GM19438 (cell line): ENCODE measurements around the gene ECE1.

ENCODE experiments used
- ATAC-seq: cut with Tn5 transposase; IDR thresholded peaks from one replicate; pipeline ENCODE4 v1.9.1; 2021; ENCODE audit warnings: low read depth; ENCODE audit not compliant: unreplicated experiment

The ECE1 gene

DNA sequence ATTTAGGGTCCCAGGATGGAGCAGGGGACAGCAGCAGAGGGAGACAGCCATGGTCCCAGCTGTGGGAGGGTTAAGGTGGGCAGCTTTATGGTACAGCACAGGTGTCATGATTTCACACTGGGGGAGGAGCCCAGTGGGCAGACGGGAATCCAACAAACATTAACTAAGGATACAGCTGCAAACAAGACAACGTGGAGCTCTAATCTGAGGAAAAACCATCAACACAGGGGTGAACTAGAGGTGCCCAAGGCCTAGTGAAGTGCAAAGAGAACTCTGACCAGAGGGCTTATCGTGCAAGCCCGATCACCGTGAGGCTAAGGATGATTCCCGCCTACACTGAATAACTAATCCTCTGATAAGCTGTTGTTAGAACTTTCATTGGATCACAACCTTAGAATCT is 18.7 kb downstream of the ECE1 start:
- no peak for ATAC-seq

DNA sequence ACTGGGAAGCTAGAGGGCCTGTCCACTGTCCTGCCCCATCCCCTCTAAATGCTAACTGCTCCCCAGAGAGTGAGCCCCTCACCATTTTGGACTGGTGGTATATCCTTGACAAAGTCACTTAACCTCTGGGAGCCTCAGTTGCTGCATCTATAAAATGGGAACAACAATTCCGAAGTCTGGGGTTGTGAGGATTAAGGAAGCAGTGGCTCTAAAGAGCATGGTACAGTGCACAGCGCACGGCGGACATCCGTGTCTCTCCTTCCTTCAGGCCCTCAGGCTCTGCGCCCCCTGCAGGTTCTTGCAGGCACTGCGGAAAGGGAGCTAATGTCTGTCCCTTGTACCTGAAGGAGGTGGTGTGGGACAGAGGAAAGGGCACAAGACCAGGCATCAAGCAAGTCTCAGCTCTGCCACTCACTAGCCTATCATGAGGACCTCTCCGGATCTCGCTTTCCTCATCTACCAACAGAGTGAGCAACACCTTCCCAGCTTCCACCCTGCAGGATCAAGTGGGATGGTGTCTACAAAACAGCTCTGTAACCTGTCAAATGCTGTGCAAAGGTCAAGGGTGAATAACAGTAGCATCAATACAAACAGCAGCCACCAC is 20.1 kb downstream of the ECE1 start:
- ATAC-seq = no peak

DNA sequence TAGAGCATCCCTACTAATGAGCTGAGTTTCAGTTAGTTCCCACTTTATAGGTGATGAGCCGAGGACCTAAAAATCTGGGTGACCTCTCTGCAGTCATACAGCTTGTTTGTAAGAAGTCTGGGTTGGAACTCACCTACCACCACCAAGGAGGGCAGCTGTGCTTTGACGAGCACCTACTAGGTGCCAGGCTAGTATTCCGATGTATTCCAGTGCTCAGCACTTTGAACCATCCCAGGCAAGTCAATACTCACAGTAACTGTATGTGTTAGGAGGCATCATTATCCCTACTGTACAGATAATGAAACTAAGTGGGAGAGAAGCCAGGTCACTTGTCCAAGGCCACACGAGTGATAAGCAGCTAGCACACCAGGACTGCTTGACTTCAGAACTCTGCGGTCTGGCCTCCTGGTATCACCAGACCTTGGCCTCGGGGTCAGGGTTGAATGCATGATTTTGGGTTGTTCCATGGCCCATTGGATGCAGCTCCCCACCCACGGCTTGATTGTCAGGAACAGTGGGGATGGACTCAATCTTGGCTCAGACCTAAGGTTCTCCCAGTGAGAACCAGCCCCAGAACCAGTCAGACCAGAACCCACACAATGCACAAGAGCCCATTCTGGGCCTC is 20.7 kb downstream of the ECE1 start:
- ATAC-seq = no peak

DNA sequence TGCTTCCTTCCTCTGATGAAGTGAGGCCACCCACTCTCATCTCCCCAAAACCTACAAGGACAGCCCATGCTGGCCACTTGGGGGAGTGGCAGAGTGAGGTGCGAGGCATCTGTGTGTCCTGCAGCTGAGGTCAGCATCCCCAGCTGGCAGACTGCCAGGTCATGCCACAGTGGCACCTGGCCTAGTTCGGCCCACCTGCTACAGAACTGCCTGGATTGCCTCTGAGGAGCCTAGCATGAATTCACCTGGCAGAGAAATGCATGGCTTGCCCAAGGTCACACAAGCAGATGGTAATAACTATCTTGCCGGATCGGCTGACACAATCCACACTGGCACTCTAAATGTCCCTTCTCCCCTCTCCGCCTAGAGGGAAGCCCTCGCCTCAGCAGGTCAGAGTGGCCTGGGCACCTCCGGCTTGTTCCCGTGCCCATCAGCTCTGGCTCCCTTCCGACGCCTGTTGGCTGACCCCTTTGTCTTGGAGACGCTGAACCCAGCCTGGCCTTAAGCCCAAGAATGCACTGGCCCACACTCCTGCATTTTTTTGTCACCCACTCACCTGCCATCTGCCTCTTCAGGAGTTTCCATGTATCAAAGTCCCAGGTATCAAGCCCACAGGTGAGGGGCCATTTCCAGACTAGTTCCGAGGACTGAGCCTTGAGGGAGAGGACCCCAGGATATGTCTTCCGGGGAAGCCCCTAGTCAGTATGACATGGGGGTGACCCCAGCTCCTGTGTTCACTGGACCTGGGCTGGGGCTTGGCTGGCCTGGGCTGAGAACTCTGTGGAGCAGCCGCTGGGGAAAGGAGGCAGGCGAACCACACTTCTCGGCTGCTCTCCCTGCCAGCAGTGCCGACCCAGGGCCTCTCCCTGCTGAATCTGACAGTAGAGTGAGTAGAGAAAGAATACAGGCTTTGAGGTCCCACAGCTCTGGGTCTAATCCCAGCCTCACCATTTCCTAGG is 21.7 kb downstream of the ECE1 start:
- ATAC-seq = no peak

DNA sequence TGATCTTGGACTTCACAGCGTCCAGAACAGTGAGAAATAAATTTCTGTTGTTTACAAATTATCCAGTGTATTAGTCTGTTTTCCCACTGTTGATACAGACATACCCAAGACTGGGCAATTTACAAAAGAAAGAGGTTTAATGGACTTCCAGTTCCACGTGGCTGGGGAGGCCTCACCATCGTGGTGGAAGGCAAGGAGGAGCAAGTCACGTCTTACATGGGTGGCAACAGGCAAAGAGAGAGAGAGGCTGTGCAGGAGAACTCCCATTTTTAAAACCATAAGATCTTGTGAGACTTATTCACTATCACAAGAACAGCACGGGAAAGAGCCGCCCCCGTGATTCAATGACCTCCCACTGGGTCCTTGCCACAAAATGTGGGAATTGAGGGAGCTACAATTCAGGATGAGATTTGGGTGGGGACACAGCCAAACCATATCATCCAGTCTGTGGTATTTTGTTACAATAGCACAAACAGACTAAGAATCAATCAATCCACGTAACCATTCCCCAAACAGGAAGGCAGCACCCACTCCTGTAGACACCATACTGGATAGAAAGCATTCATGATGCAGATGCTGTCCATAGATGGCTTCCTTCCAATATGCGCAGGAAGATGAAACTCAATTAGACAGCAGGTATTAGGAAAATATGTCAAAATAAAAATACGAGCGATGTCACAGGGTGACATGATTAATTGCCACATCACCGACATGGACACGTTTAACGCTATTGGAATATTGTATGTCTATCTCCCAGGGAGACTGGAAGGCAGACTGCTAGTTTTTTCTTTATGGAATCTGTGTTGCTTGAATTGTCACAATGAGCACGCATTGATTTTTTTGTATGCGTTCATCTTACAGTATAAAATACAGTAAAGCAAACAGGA is 22.8 kb downstream of the ECE1 start:
- ATAC-seq = no peak

DNA sequence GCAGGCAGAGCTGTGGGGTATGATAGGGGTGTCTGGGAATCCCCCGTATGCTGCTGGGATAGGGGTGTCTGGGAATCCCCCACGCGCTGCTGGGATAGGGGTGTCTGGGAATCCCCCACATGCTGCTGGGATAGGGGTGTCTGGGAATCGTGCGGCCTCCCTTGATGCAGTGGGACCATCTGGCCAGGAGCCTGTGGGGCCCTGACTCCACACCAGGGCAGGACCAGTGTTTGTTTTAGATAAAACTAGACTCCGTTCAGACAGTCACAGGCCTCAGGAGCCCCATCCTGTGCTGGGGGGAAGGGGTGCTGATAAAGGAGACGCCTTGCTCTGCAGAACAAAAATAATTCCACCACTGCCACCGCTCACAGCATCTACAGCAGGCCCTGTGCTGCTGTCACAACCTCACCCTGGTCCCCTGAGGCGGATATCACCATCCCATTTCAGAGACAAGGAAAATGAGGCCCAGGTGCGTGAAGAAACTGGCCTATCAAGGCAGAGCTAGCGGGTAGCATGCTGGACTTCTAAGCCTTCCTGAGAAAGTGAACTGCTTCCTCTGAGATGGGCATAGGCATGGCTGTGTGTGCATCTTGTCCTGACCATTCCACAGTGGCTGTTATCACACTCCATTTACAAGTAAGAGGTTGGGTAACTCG is 24.0 kb downstream of the ECE1 start:
- no peak for ATAC-seq

DNA sequence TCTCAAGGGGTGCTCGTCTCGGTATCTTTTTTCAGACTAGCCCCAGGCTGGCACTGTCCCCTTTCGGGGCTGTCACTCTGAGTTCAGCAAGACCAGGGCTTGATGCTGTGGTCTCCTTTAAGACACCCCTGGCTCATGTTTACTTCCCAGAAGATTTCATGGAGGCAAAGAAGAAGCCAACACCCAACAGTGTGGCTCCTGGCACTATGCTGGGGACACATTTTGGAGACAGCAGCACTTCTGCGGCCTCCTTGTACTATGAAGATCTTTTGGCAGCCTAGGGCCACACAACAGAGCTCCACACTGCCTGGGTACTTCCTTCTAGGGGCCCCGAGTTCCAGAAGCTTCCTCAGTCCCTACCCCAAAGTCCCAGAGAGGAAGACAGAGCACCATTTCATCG is 24.6 kb downstream of the ECE1 start:
- ATAC-seq = no peak

DNA sequence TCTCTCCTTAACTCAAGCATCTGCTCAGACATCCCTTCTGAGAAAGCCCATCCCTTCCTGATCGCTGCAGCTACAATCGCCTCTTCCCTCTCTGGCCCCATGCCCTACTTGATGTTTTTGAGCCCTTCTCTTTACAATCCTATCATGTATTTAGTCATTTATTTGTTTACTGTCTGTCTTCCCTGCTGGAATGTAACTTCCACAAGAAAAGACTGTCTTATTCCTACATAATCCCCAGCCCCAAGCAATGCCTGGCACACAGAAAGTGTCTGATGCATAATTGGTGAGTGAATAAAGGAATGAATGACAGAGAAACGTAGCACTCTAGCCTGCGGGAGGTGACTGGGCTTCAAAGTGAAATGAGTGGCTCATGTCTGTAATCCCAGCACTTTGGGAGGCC is 25.4 kb downstream of the ECE1 start:
- ATAC-seq = no peak

DNA sequence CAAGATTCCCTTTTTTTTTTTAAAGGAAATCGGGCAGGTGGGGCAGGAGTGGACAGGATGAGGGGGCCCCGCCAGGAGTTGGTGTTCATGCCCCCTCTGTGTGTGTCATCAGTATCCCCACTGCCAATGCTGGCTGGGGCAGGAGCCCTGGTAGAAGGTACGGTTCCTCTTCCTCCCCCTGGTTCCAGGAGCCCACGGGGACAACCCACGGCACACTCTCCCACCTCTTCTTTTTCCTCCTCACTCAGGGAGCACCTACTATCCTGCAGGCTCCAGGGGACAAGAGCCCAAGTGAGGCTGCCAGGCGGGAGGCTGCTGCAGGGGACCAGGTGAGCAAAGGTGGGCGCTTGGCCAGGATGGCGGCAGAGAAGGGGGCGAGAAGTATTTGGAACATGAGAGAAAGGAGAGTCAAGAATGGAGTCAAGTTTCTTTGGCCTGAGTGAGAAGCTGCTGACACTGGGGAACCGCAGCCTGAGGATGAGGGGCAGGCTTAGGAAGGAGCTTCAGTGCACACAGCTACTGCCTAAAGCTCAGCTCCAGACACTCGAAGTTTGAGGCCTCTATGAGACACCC is 26.5 kb downstream of the ECE1 start:
- no peak for ATAC-seq

DNA sequence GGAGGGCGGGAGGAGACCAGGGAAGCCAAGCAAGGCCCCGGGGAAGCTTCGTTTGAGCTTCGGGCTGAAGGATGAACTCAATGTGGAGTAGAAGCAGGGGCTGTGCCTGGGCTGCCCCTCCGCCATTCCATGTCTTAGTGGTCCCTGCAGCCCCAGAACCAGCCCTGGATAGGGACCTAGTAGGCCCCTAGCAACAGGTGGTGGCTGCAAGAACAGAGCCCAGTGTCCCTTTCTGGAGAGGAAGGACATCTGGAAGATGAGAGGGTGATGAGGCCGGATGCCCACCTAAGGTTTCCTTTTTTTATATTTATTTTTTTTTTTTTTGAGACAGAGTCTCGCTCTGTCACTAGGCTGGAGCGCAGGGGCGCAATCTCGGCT is 27.2 kb downstream of the ECE1 start:
- no peak for ATAC-seq

DNA sequence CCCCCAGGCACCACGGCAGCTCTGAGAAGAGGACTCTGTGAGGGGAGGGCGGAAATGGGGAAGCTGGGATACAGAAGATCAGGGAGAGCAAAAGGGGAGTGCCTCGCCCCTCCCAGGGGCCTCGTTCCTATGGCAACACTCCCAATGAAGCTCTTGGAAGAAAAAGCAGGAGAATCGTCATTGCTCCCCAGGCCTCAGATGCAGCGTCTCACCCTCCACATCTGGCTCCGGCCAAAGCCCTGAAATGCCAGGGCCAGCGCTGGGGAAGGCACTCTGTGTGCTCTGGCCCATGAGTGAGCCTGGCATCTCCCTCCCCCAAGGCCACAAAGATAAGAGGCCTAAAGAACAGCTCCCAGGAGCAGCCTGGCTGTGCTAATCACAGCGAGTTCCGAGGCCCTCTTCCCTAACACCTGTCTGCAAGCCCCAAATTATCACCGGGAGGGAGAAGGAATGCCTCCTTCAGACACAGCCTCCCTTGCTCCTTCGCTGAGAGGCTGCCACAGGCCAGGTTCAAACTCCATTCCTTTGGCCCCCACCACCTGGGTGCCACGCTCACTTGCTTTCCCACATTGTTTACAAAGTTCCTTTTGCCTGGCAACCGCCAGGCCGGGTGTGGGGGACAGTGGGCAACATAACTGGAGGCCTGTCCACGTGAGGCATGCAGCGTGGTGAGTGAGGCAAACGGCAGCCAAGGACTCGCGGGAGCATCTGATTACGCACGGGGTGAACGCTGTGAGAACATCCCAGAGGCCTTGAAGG is 27.8 kb downstream of the ECE1 start:
- ATAC-seq = no peak

DNA sequence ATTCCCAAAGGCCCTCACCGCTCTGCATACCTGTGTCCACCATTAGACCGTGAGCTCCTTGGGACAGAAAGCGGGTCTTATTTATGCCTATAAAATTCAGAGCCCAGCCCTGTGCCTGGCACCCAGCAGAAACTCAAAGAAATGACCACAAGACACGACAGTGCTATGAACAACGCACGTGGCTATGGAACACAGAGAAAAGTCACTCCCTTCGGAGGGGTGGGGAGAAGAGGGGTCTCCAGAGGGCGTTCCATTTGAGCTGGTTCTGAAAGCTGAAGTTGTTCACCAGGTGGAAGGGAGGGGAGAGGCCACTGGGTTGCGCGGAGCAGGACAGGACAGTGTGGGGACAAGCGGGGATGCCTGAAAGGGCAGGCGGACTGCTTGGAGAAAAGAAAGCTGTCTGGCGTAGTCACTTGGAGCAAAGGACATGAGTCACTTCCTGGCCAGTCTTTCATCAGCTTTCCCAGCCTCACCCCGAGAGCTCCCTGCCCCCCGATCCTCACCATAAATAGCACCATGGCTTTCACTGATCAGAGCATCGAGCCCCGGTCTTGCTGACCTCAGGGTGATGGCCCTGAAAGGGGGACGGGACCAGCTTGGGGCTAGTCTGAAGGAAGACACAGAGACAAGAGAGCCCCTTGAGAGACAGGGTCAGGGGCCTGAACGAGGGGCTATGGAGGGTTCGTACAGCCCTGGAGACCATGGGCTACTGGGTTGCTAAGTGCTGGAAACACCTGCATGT is 28.5 kb downstream of the ECE1 start:
- ATAC-seq = no peak

DNA sequence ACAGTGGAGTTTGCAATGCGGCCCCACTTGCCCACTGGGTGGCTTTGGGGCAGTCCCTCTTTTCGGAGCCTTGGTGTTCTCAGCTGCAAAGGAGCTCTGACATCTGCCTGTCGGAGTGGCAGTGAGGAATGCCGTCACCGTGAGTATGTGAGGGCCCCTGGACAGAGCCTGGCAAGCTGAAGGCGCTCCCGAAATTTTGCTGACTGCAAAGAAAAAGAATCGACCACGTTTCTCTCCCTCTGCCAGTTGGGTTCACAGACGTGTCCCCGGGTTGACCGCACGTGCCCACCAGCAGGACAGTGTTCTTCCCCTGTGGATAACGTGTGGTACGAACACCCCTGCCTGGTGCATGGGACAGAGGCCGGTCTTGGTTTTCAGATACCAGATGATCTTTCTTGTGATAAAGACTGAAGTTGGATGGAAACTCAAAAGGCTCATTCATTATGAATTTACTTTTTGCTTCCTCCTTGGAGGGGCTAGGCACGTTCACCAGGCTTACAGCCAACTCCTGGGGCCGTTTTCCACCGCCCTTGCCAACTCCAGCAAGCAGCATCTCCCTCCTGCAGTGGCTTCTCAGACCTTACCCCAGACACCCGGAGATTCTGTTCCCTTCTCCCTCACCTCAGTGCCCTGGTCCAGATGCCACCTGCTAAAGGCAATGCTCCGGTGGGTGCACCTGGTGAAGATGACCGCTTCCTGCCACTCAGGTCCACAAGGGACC is 29.7 kb downstream of the ECE1 start:
- no peak for ATAC-seq

DNA sequence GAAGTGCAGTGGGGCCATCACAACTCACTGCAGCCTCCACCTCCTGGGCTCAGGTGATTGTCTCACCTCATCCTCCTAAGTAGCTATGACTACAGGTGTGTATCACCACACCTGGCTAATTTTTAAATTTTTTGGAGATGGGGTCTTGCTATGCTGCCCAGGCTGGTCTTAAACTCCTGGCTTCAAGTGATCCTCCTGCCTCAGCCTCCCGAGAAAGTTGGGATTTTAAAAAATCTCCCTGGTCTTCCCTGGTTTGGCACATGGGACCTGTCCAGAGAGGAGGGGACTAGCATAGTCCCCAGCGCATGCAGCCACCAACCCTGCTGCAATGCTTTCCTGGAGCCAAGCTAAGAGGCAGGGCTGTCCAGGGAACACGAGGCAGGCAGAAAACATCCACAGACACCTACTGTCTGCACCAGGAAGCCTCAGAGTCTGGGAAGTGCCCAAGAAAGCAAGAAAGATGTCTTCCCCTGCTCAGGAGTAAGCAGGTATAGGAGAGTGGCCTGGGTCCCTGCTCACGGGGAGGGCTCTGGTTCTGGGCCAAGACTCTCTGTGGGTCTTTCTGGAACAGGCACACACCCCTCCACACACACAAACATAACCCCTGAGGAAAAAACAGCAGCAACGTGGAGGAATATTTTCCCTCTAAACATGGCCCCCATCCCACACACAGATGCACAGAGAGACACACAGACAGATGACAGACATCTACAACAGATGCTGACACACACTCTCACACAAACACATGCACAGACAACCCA is 30.8 kb downstream of the ECE1 start:
- ATAC-seq = no peak

DNA sequence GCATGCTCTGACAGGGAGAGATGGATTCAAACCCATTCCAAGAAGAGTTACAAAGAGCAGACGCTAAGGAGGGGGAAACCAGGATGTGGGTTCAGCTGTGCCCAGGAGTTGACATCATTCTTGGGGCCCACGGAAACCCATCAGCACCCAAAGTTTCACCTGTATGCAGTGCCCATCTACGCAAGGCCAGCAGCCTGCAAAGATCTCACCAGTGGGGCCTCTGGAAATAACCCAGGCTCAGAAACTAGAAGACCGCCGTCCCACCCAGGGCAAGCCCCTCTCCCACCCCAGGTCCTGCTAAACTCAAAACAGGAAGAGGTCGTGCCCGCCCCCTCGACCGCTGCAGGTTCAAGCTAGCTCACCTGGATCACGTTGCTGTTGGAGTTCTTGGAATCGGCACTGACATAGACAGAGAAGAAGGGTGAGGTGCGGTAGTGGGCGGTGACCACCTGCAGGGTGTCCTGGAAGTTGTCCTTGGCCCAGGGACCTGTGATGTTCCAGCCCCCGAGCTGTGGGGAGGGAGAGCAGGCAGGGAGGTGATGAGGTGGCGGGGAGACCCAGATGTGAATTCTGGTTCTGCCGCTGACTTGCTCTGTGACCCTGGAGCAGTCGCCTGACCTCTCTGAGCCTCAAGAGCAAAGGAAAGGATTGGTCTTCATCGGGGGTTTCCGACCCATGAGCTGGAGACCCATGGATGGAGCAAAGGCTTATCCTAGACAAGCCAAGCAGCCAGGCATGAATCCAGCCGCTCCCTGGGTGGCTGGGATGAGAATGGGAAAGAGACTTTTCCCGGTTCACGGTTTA is 31.7 kb downstream of the ECE1 start:
- ATAC-seq = no peak

DNA sequence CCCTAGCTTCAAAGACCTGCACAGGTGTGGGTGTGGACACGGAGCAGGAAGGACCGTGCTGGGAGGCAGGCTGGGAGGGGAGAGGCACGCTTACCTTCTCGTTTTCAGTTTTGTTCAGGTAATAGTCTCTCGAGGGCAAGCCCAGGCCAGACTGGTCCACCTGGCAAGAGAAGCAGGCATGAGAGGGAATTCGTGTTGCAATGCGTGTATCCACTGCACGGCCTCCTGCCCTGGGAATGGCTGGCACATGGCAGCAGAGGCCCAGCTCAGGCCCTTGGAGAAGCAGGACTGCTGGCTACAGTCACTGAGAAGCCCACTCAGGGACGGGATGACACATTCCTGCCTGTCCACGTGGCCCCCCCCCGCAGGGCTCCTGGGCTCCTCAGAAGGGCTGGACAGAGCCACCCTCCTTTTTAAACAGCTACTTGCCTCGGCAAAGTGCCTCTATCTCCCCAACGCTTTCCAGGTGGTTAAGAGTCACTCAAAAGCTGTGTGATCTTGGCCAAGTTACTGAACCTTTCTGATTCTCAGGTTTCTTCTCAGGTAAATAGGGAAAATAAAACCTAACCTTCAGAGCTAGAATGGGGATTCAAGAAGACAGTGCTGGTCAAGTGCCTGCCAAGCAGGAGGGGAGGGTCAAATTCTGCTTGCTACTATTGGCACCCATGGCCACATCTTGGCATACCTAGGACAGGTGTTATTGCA is 32.7 kb downstream of the ECE1 start:
- ATAC-seq = no peak
